Kidney tubule cell (primary cell): ENCODE data around the gene TULP3.
A peak's percentile ranks its signal among the peaks of the same experiment; 100 is the strongest.

Experiments used
- DNase-seq: peaks from one replicate; pipeline ENCODE4 v3.0.0-alpha.2; 2018; ENCODE audit warnings: low spot score

Gene TULP3

GRCh38 chr12:2877047-2877952 lies 13.4 kb upstream of the TULP3 start, which contains the start of the genes FOXM1 and RHNO1:
FOXM1 (minus strand) TSS chr12:2877174; CDS start chr12:2874478, 2,696 bp downstream.
RHNO1 (plus strand) TSS chr12:2877223; CDS start chr12:2885367, 8,144 bp downstream.
- peak; percentile 89 for DNase-seq

- peak; percentile 49 for DNase-seq
Observed at GRCh38 chr12:2877953-2878732, 12.5 kb upstream of the TULP3 start.

GRCh38 chr12:2879853-2880252 lies 10.8 kb upstream of the TULP3 start:
- DNase-seq = no peak

GRCh38 chr12:2884810-2885209 lies 5.9 kb upstream of the TULP3 start:
- peak; percentile 46 for DNase-seq

- DNase-seq = no peak
Observed at GRCh38 chr12:2886768-2887450, 3.8 kb upstream of the TULP3 start.

- no peak for DNase-seq
Observed at GRCh38 chr12:2890001-2890387, 697 bp upstream of the TULP3 start.

GRCh38 chr12:2891240-2892053 lies 756 bp downstream of the TULP3 start:
- peak; percentile 64 for DNase-seq

- DNase-seq = no peak
Observed at GRCh38 chr12:2892246-2892645, 1.6 kb downstream of the TULP3 start.

GRCh38 chr12:2893007-2893406 lies 2.3 kb downstream of the TULP3 start:
- peak; percentile 65 for DNase-seq

- DNase-seq = no peak
Observed at GRCh38 chr12:2895051-2895451, 4.4 kb downstream of the TULP3 start.

- no peak for DNase-seq
Observed at GRCh38 chr12:2895511-2895910, 4.8 kb downstream of the TULP3 start.

- DNase-seq = no peak
Observed at GRCh38 chr12:2897418-2897817, 6.7 kb downstream of the TULP3 start.

GRCh38 chr12:2900642-2901041 lies 10.0 kb downstream of the TULP3 start:
- no peak for DNase-seq

GRCh38 chr12:2902272-2902880 lies 11.7 kb downstream of the TULP3 start:
- DNase-seq = no peak

GRCh38 chr12:2904260-2904659 lies 13.6 kb downstream of the TULP3 start:
- DNase-seq = peak; percentile 89

GRCh38 chr12:2912216-2912575 lies 21.5 kb downstream of the TULP3 start:
- no peak for DNase-seq

- no peak for DNase-seq
Observed at GRCh38 chr12:2919249-2919648, 28.6 kb downstream of the TULP3 start.

GRCh38 chr12:2922329-2922728 lies 31.6 kb downstream of the TULP3 start:
- DNase-seq = peak; percentile 16

- DNase-seq = no peak
Observed at GRCh38 chr12:2923057-2923456, 32.4 kb downstream of the TULP3 start.

- peak; percentile 27 for DNase-seq
Observed at GRCh38 chr12:2924019-2924418, 33.3 kb downstream of the TULP3 start.
